Activated CD8-positive, alpha-beta T cell treated with anti-CD3 and anti-CD28 coated beads for 36 hours (primary cell): ENCODE measurements around the gene OBP2B. TPM values are rescaled to one million over a fixed set of nuclear protein-coding genes. Genes with fewer than 3 reads are reported as not detected.
"Not testable (repeated sequence)": the region's sequence is repeated elsewhere in the genome, so short reads cannot be mapped to it uniquely, and the experiment has no call there.

Experiments used
- ATAC-seq: fragments of 200-7000 bp; cut with Tn5 transposase; one replicate; pipeline ENCODE4 v1.10.0; 2021; ENCODE audit warnings: mild to moderate bottlenecking, moderate library complexity
- CTCF ChIA-PET: fragments of 350-600 bp; sonication (Branson Sonifier 250); formaldehyde crosslinking; loops from one replicate; lab custom pipeline; 2021; ENCODE audit warnings: antibody characterized with exemption; lab: Charles Lee
- POLR2A ChIA-PET: fragments of 350-600 bp; sonication (Branson Sonifier 250); formaldehyde crosslinking; loops from one replicate; lab custom pipeline; 2021; ENCODE audit warnings: antibody characterized with exemption; lab: Charles Lee
- DNase-seq: peaks from one replicate; pipeline ENCODE4 v3.0.0-alpha.2; 2020
- H3K27ac Mint-ChIP-seq: one replicate; pipeline ENCODE4 v1.8.0; 2021; ENCODE audit warnings: mild to moderate bottlenecking, mixed read lengths
- H3K27me3 Mint-ChIP-seq: one replicate; pipeline ENCODE4 v1.8.0; 2021; ENCODE audit warnings: mixed read lengths
- H3K36me3 Mint-ChIP-seq: one replicate; pipeline ENCODE4 v1.8.0; 2021; ENCODE audit warnings: low read depth, mixed read lengths
- H3K4me1 Mint-ChIP-seq: one replicate; pipeline ENCODE4 v1.8.0; 2021; ENCODE audit warnings: low read depth, mixed read lengths
- H3K4me3 Mint-ChIP-seq: one replicate; pipeline ENCODE4 v1.8.0; 2021; ENCODE audit warnings: mild to moderate bottlenecking, moderate library complexity, mixed read lengths
- H3K9me3 Mint-ChIP-seq: one replicate; pipeline ENCODE4 v1.8.0; 2021; ENCODE audit warnings: mixed read lengths
- intact Hi-C: fragments of 100-400 bp; cut with micrococcal nuclease; formaldehyde crosslinking; loops from one replicate; pipeline ENCODE4 v1.10.0; 2022
- total RNA-seq, 2 experiments: library from RNA; stranded (reverse); gene quantifications; one replicate each; pipeline ENCODE4 v1.2.3, GENCODE V29; 2021
- TF ChIP-seq, protein P1 (sequence below): fragments of 200-600 bp; IDR thresholded peaks from one replicate; pipeline ENCODE4 v1.8.0; 2022; ENCODE audit warnings: antibody characterized with exemption, mild to moderate bottlenecking

The OBP2B gene
- total RNA-seq, 2 experiments from 2014 or later: not detected

DNA sequence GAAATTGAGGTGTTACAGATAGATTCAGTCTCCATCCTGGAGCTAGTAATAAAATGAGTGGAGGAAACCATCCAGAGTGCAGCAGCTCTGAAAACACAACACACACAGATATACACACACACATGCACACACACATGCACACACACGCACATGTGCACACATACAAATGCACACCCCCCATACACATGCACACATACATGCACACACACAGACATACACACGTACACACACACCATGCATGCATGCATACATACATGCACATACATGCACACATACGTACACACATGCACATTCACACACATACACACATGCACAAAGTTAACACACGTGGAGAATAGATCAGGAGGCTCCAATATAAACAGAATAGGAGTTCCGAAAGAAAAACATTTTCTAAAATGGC is 21.0 kb upstream of the OBP2B start:
- CTCF ChIA-PET: interaction anchor here (0.7 kb wide), 1 partner anchor 10 kb away, joined by 3 read pairs; no protein-coding TSS in a partner anchor
- no peaks in the 10 kb centered on the region for H3K9me3 Mint-ChIP-seq

DNA sequence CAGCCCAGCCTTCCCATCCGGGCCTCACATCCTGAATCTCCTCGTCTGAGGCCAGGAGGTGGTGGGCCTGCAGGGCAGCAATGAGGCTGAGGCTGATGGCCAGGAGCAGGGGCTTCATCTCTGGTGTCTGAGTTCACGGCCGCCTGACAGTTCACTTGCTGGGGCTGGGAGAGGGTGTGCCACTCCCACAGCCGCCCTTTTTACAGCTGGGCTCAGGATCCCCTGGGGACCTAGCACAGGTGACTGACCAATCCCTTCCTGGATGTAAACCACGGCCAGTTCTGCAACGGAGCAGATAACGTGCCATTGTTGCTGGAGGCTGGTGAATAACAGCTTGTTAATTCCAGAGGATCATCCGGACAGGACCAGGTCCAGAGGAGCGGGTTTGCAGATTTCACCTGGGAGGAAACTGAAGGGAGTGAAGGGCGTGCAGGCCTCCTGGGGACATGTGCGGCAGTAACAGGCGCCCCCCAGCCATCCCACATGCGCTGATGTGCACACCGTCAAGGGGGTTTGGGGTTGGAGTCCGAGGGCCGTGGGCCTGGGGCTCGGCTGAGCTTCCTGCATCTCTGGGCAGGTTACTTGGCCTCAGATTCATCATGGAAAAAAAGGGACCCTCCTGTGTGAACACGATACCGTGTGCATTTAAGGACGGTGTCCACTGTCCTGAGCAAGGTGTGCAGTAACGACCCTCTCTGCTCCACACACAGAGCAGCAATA is 19.6 kb upstream of the OBP2B start:
- H3K4me3 Mint-ChIP-seq, intact Hi-C loops, DNase-seq, H3K27me3 Mint-ChIP-seq, ATAC-seq, H3K36me3 Mint-ChIP-seq, H3K4me1 Mint-ChIP-seq, POLR2A ChIA-PET, H3K9me3 Mint-ChIP-seq, CTCF ChIA-PET, H3K27ac Mint-ChIP-seq: not testable (repeated sequence)

More for the DNA sequence above, 21.0 kb upstream of the OBP2B start:
- Mint-ChIP-seq H3K4me1 (no peaks in the 10 kb centered on the region), H3K27me3 (no peaks in the 10 kb centered on the region), H3K36me3 (no peaks in the 10 kb centered on the region), H3K4me3 (no peak overlapping the region), H3K27ac (no peak overlapping the region)
- no peak for ATAC-seq
- intact Hi-C loops: no loop called here
- TF ChIP-seq, protein P1, sequence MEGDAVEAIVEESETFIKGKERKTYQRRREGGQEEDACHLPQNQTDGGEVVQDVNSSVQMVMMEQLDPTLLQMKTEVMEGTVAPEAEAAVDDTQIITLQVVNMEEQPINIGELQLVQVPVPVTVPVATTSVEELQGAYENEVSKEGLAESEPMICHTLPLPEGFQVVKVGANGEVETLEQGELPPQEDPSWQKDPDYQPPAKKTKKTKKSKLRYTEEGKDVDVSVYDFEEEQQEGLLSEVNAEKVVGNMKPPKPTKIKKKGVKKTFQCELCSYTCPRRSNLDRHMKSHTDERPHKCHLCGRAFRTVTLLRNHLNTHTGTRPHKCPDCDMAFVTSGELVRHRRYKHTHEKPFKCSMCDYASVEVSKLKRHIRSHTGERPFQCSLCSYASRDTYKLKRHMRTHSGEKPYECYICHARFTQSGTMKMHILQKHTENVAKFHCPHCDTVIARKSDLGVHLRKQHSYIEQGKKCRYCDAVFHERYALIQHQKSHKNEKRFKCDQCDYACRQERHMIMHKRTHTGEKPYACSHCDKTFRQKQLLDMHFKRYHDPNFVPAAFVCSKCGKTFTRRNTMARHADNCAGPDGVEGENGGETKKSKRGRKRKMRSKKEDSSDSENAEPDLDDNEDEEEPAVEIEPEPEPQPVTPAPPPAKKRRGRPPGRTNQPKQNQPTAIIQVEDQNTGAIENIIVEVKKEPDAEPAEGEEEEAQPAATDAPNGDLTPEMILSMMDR: no peak
- POLR2A ChIA-PET: no interaction called here
- no peak for DNase-seq

DNA sequence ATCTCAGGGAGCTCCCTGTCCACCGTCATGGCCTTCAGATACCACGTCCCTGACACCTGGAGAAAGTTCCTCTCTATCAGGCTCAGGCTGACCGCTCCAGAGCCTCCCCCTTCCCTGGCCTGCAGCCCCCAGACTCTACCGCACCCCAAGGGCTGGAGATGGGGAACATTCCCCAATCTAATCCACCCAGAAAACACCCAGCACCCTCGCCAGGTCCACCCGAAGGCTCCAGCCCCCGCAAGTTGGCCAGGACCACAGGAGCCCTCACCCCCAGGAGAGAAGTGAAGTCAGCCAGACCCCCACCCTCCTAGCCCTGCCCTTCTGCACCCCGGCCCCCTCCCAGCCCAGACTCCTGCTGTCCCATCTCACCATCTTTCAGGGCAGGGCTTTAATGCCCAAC is 18.9 kb upstream of the OBP2B start:
- H3K27me3 Mint-ChIP-seq, H3K4me3 Mint-ChIP-seq, CTCF ChIA-PET, H3K36me3 Mint-ChIP-seq, H3K4me1 Mint-ChIP-seq, POLR2A ChIA-PET, DNase-seq, H3K9me3 Mint-ChIP-seq, intact Hi-C loops, ATAC-seq, H3K27ac Mint-ChIP-seq: not testable (repeated sequence)

- no peaks in the 10 kb centered on the region for H3K9me3 Mint-ChIP-seq
- DNase-seq: no peak
- ChIA-PET CTCF (no interaction called here), POLR2A (no interaction called here)
- no peaks in the 10 kb centered on the region for H3K36me3 Mint-ChIP-seq
- intact Hi-C loops: no loop called here
- no peaks in the 10 kb centered on the region for H3K4me1 Mint-ChIP-seq
- ATAC-seq: no peak
- no peak overlapping the region for H3K4me3 Mint-ChIP-seq
- H3K27ac Mint-ChIP-seq: no peak overlapping the region
- TF ChIP-seq, protein P1: no peak
- peaks cover 4% of the 10 kb centered on the region for H3K27me3 Mint-ChIP-seq
These were observed 18.3 kb upstream of the OBP2B start for GRCh38 chr9:133227242-133227860.

DNA sequence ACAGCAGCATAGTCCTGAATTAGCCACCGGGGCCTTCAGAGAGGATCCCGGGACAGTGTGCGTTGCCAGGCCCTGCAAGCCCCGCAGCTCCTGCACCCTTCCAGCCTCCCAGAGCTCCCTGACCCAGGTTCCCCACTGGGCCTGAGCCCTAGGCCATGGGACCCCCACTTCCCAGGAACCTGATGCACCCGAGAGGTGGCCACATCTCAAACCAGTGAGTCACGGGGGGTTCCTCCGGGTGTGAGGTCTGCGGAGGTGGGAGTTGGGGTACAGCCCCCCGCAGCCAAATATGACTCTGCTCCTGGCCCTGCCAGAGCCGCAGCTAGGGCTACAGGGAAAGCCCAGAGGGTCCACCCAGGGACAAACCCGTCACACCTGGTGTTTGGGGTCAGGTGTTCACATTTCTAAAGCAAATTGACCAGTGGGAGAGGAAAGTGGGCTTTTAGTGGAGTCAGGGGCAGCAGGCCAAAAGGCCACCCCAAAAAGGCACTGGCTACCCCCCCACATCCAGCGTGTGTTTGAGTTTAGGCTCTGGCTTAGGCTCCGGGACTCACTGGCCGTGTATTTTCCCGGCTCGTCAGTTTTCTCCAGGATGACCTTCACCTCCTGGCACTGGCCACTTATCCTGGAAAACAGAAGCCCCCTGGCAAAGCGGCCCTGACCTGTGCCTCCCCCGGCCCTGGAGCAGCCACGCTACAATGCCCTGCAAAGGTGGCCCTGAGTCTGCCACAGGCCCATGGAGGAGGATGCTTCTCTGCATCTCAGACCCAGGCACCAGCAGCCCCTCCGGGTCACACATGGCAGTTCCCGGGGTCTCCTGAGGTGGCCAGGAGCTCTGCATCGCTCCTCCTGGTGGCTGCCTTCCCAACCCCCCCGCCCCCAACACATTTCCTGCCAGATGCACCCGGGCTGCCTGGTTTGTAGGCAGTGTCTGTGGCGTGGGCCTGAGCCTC is 17.4 kb upstream of the OBP2B start:
- no peaks in the 10 kb centered on the region for H3K9me3 Mint-ChIP-seq
- TF ChIP-seq, protein P1: no peak
- intact Hi-C loops: no loop called here
- ChIA-PET CTCF (no interaction called here), POLR2A (no interaction called here)
- H3K36me3 Mint-ChIP-seq: no peaks in the 10 kb centered on the region
- no peak for ATAC-seq
- H3K27me3 Mint-ChIP-seq: peaks cover 4% of the 10 kb centered on the region
- H3K4me3 Mint-ChIP-seq: no peak overlapping the region
- H3K4me1 Mint-ChIP-seq: no peaks in the 10 kb centered on the region
- DNase-seq: no peak
- no peak overlapping the region for H3K27ac Mint-ChIP-seq
